ENCODE measurements around the gene NUMBL. TPM values are rescaled to one million over a fixed set of nuclear protein-coding genes. Genes with fewer than 3 reads are reported as not detected.
A peak's percentile ranks its signal among the peaks of the same experiment; 100 is the strongest.

NUMBL gene
- total and polyA plus RNA-seq, 2 of the 13 experiments (the other 11 are each of a cell fraction or from before 2014, with no cell fraction given), result 0.49 to 2.3 TPM

GRCh38 chr19:40717880-40718773 lies 27.7 kb upstream of the NUMBL start (continued):
- no peak for TF ChIP-seq ATF1 (CRISPR knock-in tag; IDR thresholded peaks at IDR 0.05)
- no peak for TF ChIP-seq MEIS1 (CRISPR knock-in tag; IDR thresholded peaks at IDR 0.05; ENCODE audit: borderline replicate concordance)
- TF ChIP-seq ZBTB7A (CRISPR knock-in tag; IDR thresholded peaks at IDR 0.05), result no peak
- no peak for TF ChIP-seq ZNF496 (CRISPR knock-in tag; IDR thresholded peaks at IDR 0.05; ENCODE audit: insufficient replicate concordance)
- no peak for TF ChIP-seq ZNF382 (CRISPR knock-in tag; IDR thresholded peaks at IDR 0.05; ENCODE audit: borderline replicate concordance)
- no peak for TF ChIP-seq ZNF614 (CRISPR knock-in tag; IDR thresholded peaks at IDR 0.05; ENCODE audit: borderline replicate concordance)
- TF ChIP-seq ONECUT2 (CRISPR knock-in tag; IDR thresholded peaks at IDR 0.05), result no peak
- TF ChIP-seq KLF15 (CRISPR knock-in tag; IDR thresholded peaks at IDR 0.05; ENCODE audit: borderline replicate concordance), result no peak
- TF ChIP-seq ZNF468 (CRISPR knock-in tag; IDR thresholded peaks at IDR 0.05), result no peak
- no peak for TF ChIP-seq FOXA1 (IDR thresholded peaks at IDR 0.05)
- TF ChIP-seq FOXA1 (CRISPR knock-in tag; IDR thresholded peaks at IDR 0.05), result no peak
- no peak for TF ChIP-seq DNMT3B (CRISPR knock-in tag; conservative IDR thresholded peaks at IDR 0.05)
- no peak for TF ChIP-seq CEBPG (CRISPR knock-in tag; IDR thresholded peaks at IDR 0.05)
- TF ChIP-seq ZNF761 (CRISPR knock-in tag; conservative IDR thresholded peaks at IDR 0.05), result no peak
- no peak for TF ChIP-seq ZFYVE20 (CRISPR knock-in tag; IDR thresholded peaks at IDR 0.05; ENCODE audit: borderline replicate concordance, low read depth)
- TF ChIP-seq ZNF546 (CRISPR knock-in tag; conservative IDR thresholded peaks at IDR 0.05), result no peak
- TF ChIP-seq KMT2A (CRISPR knock-in tag; IDR thresholded peaks at IDR 0.05), result no peak
- TF ChIP-seq RBFOX2 (IDR thresholded peaks at IDR 0.05; ENCODE audit: low read depth, low read length), result no peak
- no peak for TF ChIP-seq ZNF674 (CRISPR knock-in tag; IDR thresholded peaks at IDR 0.05; ENCODE audit: low read depth)
- 0 out of 2 replicates have a peak, but pooled peaks have one; percentile 27 for TF ChIP-seq ZNF264 (CRISPR knock-in tag; IDR thresholded peaks at IDR 0.05)
- no peak for TF ChIP-seq POLR2AphosphoS5 (IDR thresholded peaks at IDR 0.05; ENCODE audit: low read depth, low read length)
- 0 out of 2 replicates have a peak, but pooled peaks have one; percentile 27 for TF ChIP-seq ZNF558 (CRISPR knock-in tag; IDR thresholded peaks at IDR 0.05; ENCODE audit: borderline replicate concordance)
- no peak for TF ChIP-seq HOXA7 (CRISPR knock-in tag; IDR thresholded peaks at IDR 0.05)
- TF ChIP-seq GLMP (CRISPR knock-in tag; IDR thresholded peaks at IDR 0.05; ENCODE audit: borderline replicate concordance), result no peak
- no peak for TF ChIP-seq ZNF282 (IDR thresholded peaks at IDR 0.05; ENCODE audit: partially characterized antibody)
- TF ChIP-seq PRPF4 (IDR thresholded peaks at IDR 0.05; ENCODE audit: low read depth, low read length, poor library complexity, severe bottlenecking), result no peak
- no peak for TF ChIP-seq MNT (IDR thresholded peaks at IDR 0.05)
- no peak for TF ChIP-seq SNAI1 (CRISPR knock-in tag; IDR thresholded peaks at IDR 0.05; ENCODE audit: borderline replicate concordance)
- TF ChIP-seq ZSCAN22 (CRISPR knock-in tag; IDR thresholded peaks at IDR 0.05), result peak; percentile 96
- TF ChIP-seq ZNF782 (CRISPR knock-in tag; IDR thresholded peaks at IDR 0.05; ENCODE audit: borderline replicate concordance), result no peak
- TF ChIP-seq ZC3H13 (CRISPR knock-in tag; IDR thresholded peaks at IDR 0.05), result no peak

Measured in HepG2 (cell line).